SK-N-SH (cell line): Measurements from ENCODE around the gene AUP1. TPM values are rescaled to one million over a fixed set of nuclear protein-coding genes. Genes with fewer than 3 reads are reported as not detected.

Source experiments
- CTCF ChIA-PET: fragments of 300-600, 350-600 bp; formaldehyde crosslinking; extraction: SDS; loops from one replicate; lab custom pipeline; 2021; lab: Yijun Ruan, JAX
- POLR2A ChIA-PET: fragments of 350-600 bp; sonication (Branson Sonifier 250); formaldehyde crosslinking; extraction: SDS; loops from one replicate; lab custom pipeline; 2020; ENCODE audit warnings: antibody characterized with exemption, inconsistent platforms; lab: Yijun Ruan, JAX
- DNase-seq: peaks from one replicate; pipeline ENCODE4 v3.0.0; 2012
- H2AFZ ChIP-seq: fragments of 200-600 bp; sonication (generic); 2 replicates; pipeline ENCODE4 v1.8.1; 2016; ENCODE audit warnings: antibody characterized with exemption, mild to moderate bottlenecking, low read depth
- H3F3A ChIP-seq: fragments of 200-600 bp; sonication (generic); replicated peaks from 2 replicates; pipeline ENCODE3; 2016; ENCODE audit warnings: antibody characterized with exemption, mild to moderate bottlenecking; ENCODE audit not compliant: insufficient read depth
- H3K27ac ChIP-seq, 2 experiments: fragments of 200-500 bp in 1 of 2; fragments of 200-600 bp in 1 of 2; sonication (Bioruptor generic) in 1 of 2; sonication (generic), shearing (Covaris generic) in 1 of 2; 2 replicates each; pipeline versions ENCODE4 v1.5.1 to v1.6.1; 2014 to 2016; ENCODE audit warnings: low read depth in 2 of 2, inconsistent platforms in 1 of 2, low read length in 1 of 2, mild to moderate bottlenecking in 1 of 2, mixed read lengths in 1 of 2
- H3K27me3 ChIP-seq: fragments of 200-600 bp; sonication (generic), shearing (Covaris generic); 2 replicates; pipeline ENCODE4 v1.6.1; 2016; ENCODE audit warnings: mixed run types; ENCODE audit not compliant: insufficient read depth
- H3K36me3 ChIP-seq, 2 experiments: fragments of 200-500 bp in 1 of 2; fragments of 200-600 bp in 1 of 2; sonication (Bioruptor generic) in 1 of 2; sonication (generic) in 1 of 2; replicated peaks in 1 of 2; 2 replicates each; pipeline versions ENCODE3 to v1.5.1; 2014 to 2016; ENCODE audit warnings: low read length in 1 of 2, mild to moderate bottlenecking in 1 of 2; ENCODE audit not compliant: insufficient read depth in 2 of 2, control insufficient read depth in 1 of 2
- H3K4me1 ChIP-seq, 2 experiments: fragments of 200-500 bp in 1 of 2; fragments of 200-600 bp in 1 of 2; sonication (Bioruptor generic) in 1 of 2; sonication (generic), shearing (Covaris generic) in 1 of 2; 2 replicates each; pipeline versions ENCODE4 v1.5.1 to v1.6.1; 2014 to 2016; ENCODE audit warnings: low read depth in 1 of 2, low read length in 1 of 2, mixed run types in 1 of 2; ENCODE audit not compliant: insufficient read depth in 2 of 2, control insufficient read depth in 1 of 2
- H3K4me2 ChIP-seq: fragments of 200-600 bp; sonication (generic), shearing (Covaris generic); 2 replicates; pipeline ENCODE4 v1.6.1; 2017; ENCODE audit warnings: mixed run types
- H3K4me3 ChIP-seq, 2 experiments: fragments of 200-500 bp in 1 of 2; fragments of 200-600 bp in 1 of 2; sonication (Bioruptor generic) in 1 of 2; sonication (generic), shearing (Covaris generic) in 1 of 2; 2 replicates each; pipeline versions ENCODE4 v1.5.1 to v1.8.1; 2014 to 2016; ENCODE audit warnings: low read depth in 2 of 2, inconsistent platforms in 1 of 2, low read length in 1 of 2, mild to moderate bottlenecking in 1 of 2, mixed read lengths in 1 of 2, moderate library complexity in 1 of 2
- H3K79me2 ChIP-seq: fragments of 200-600 bp; sonication (generic); 2 replicates; pipeline ENCODE4 v1.8.1; 2017; ENCODE audit warnings: mild to moderate bottlenecking; ENCODE audit not compliant: insufficient read depth
- H3K9ac ChIP-seq: fragments of 200-600 bp; sonication (generic); 2 replicates; pipeline ENCODE4 v1.6.1; 2017; ENCODE audit warnings: mixed run types
- H3K9me2 ChIP-seq: fragments of 200-600 bp; sonication (generic); 2 replicates; pipeline ENCODE4 v1.6.1; 2017; ENCODE audit warnings: mixed run types
- H3K9me3 ChIP-seq: fragments of 200-600 bp; sonication (generic); 2 replicates; pipeline ENCODE4 v1.6.1; 2017; ENCODE audit warnings: mixed run types, mild to moderate bottlenecking, moderate library complexity
- H4K20me1 ChIP-seq: fragments of 200-600 bp; sonication (generic); 2 replicates; pipeline ENCODE4 v1.6.1; 2017; ENCODE audit warnings: mild to moderate bottlenecking, mixed run types; ENCODE audit not compliant: insufficient read depth
- ELF1 ChIP-seq: IDR thresholded peaks from 2 replicates; pipeline ENCODE4 v1.4.0; 2012
- EP300 ChIP-seq, 2 experiments: IDR thresholded peaks; 2 replicates each; pipeline versions ENCODE4 v1.4.0 to v1.6.1; 2012; ENCODE audit warnings: borderline replicate concordance in 1 of 2, low read depth in 1 of 2, low read length in 1 of 2
- FOSL2 ChIP-seq: IDR thresholded peaks from 2 replicates; pipeline ENCODE4 v1.4.0; 2012; ENCODE audit warnings: low read depth, mild to moderate bottlenecking, moderate library complexity, borderline replicate concordance
- FOXJ3 ChIP-seq: sonication (generic); formaldehyde crosslinking; IDR thresholded peaks from 2 replicates; pipeline ENCODE4 v1.5.1; 2020; ENCODE audit warnings: mild to moderate bottlenecking, missing genetic modification reagents
- GATA2 ChIP-seq: sonication (generic); formaldehyde crosslinking; IDR thresholded peaks from 2 replicates; pipeline ENCODE4 v1.5.0; 2020; ENCODE audit warnings: mild to moderate bottlenecking, missing genetic modification reagents
- JUND ChIP-seq: IDR thresholded peaks from 2 replicates; pipeline ENCODE4 v1.4.0; 2012
- NFIC ChIP-seq: IDR thresholded peaks from 2 replicates; pipeline ENCODE4 v1.4.0; 2012; ENCODE audit warnings: borderline replicate concordance
- NRF1 ChIP-seq: IDR thresholded peaks from 2 replicates; pipeline ENCODE4 v1.6.1; 2012; ENCODE audit warnings: low read depth, mild to moderate bottlenecking, low read length
- POLR2AphosphoS5 ChIP-seq: IDR thresholded peaks from 2 replicates; pipeline ENCODE4 v1.6.1; 2012; ENCODE audit warnings: low read depth, low read length
- RCOR1 ChIP-seq: fragments of 150-350 bp; IDR thresholded peaks from 2 replicates; pipeline ENCODE4 v1.6.1; 2017; ENCODE audit warnings: antibody characterized with exemption, low read length
- SMC3 ChIP-seq: IDR thresholded peaks from 2 replicates; pipeline ENCODE4 v1.6.1; 2012; ENCODE audit warnings: low read depth, low read length, improper control_type of control experiment
- TAF1 ChIP-seq: IDR thresholded peaks from 2 replicates; pipeline ENCODE4 v1.6.1; 2012; ENCODE audit warnings: low read depth, mild to moderate bottlenecking, low read length, moderate library complexity, borderline replicate concordance
- TEAD4 ChIP-seq: IDR thresholded peaks from 2 replicates; pipeline ENCODE4 v1.4.0; 2012; ENCODE audit warnings: mild to moderate bottlenecking, borderline replicate concordance; ENCODE audit not compliant: insufficient read depth
- YY1 ChIP-seq: IDR thresholded peaks from 2 replicates; pipeline ENCODE4 v1.4.0; 2012; ENCODE audit warnings: low read depth, mild to moderate bottlenecking
- WGBS: methylation state at CpG from one replicate; pipeline ENCODE4 v1.1.6; 2017; ENCODE audit warnings: low lambda C conversion rate; 5-methylcytosine and 5-hydroxymethylcytosine counted together
- polyA plus RNA-seq, 3 experiments: library from polyadenylated mRNA; depleted of rRNA; stranded (reverse); fragments of >200 nt; gene quantifications; 2 replicates each; pipeline ENCODE4 v1.2.3, GENCODE V29; 2012
- TF ChIP-seq, protein P1 (sequence below): IDR thresholded peaks from 2 replicates; pipeline ENCODE4; 2012
- TF ChIP-seq, protein P2 (sequence below): fragments of 150-350 bp; IDR thresholded peaks from 2 replicates; pipeline ENCODE4 v1.6.1; 2016; ENCODE audit warnings: mild to moderate bottlenecking, low read depth, low read length
- TF ChIP-seq, protein P3 (sequence below): IDR thresholded peaks from 2 replicates; pipeline ENCODE4 v1.4.0; 2012; ENCODE audit warnings: low read depth, borderline replicate concordance
- TF ChIP-seq, protein P4 (sequence below): fragments of 150-350 bp; IDR thresholded peaks from 2 replicates; pipeline ENCODE4 v1.6.1; 2017; ENCODE audit warnings: antibody characterized with exemption, low read length, low read depth, borderline replicate concordance
- TF ChIP-seq, protein P5 (sequence below): IDR thresholded peaks from 2 replicates; pipeline ENCODE4 v1.4.0; 2012; ENCODE audit warnings: low read depth

The AUP1 gene
- polyA plus RNA-seq, 1 of the 3 experiments (the other 2 are of a cell fraction) = 118 TPM

DNA sequence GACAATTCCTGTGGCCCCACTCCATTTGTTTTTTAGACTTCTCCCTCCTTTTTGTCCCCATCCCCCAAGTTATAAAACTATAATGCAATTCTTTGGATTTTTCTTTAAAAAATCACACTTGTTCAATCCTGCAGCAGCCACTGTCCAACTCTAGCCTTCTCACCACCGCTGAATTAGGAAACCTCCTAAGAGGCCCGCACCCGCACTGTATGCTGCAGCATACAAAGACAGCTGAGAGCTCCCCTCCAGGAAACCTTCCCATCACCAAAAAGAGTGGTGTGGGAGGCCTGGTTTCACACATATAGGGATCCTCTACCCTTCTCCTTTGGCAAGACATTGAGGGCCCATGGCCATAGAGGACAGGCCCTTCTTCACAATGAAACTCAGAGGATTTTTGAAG, 24.9 kb downstream of the AUP1 start:
- peaks cover 17% of the 10 kb centered on the region; the same call in 1 of the 2 replicates for H3K79me2 ChIP-seq
- WGBS = 97% methylated on average over 3 of the region's 3 CpGs
- peaks cover 19 to 45% of the 10 kb centered on the region in 2 experiments; a peak in 3 of 4 replicates for H3K4me1 ChIP-seq
- H3F3A ChIP-seq = peaks cover 23% of the 10 kb centered on the region
- no peaks in the 10 kb centered on the region for H4K20me1 ChIP-seq
- ChIA-PET POLR2A (interaction anchor here (0.5 to 1.0 kb wide), 2 partner anchors 10 to 82 kb away, joined by 3 to 6 read pairs; partner anchors contain the start of gene TLX2), CTCF (interaction anchor here (1.1 to 7.5 kb wide), 4 partner anchors 8 to 28 kb away, joined by 3 to 56 read pairs (median 7); partner anchors contain the start of genes CCDC142 and TTC31)
- H3K36me3 ChIP-seq = peaks cover 15 to 20% of the 10 kb centered on the region in 2 experiments
- no peaks in the 10 kb centered on the region for H3K27me3 ChIP-seq
- TF ChIP-seq, protein P1, sequence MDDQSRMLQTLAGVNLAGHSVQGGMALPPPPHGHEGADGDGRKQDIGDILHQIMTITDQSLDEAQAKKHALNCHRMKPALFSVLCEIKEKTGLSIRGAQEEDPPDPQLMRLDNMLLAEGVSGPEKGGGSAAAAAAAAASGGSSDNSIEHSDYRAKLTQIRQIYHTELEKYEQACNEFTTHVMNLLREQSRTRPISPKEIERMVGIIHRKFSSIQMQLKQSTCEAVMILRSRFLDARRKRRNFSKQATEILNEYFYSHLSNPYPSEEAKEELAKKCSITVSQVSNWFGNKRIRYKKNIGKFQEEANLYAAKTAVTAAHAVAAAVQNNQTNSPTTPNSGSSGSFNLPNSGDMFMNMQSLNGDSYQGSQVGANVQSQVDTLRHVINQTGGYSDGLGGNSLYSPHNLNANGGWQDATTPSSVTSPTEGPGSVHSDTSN = no peak
- TF ChIP-seq GATA2 (CRISPR knock-in tag) (no peak), POLR2AphosphoS5 (no peak), NFIC (no peak), FOXJ3 (CRISPR knock-in tag) (no peak), FOSL2 (no peak), RCOR1 (no peak), ELF1 (no peak), YY1 (no peak), TAF1 (no peak), SMC3 (no peak), EP300 (IDR thresholded peaks at IDR 0.05; ENCODE audit: borderline replicate concordance in 1 of 2, low read depth in 1 of 2, low read length in 1 of 2) (no peak), TEAD4 (no peak), NRF1 (no peak), JUND (no peak)
- TF ChIP-seq, protein P2, sequence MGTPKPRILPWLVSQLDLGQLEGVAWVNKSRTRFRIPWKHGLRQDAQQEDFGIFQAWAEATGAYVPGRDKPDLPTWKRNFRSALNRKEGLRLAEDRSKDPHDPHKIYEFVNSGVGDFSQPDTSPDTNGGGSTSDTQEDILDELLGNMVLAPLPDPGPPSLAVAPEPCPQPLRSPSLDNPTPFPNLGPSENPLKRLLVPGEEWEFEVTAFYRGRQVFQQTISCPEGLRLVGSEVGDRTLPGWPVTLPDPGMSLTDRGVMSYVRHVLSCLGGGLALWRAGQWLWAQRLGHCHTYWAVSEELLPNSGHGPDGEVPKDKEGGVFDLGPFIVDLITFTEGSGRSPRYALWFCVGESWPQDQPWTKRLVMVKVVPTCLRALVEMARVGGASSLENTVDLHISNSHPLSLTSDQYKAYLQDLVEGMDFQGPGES = no peak
- TF ChIP-seq, protein P3, sequence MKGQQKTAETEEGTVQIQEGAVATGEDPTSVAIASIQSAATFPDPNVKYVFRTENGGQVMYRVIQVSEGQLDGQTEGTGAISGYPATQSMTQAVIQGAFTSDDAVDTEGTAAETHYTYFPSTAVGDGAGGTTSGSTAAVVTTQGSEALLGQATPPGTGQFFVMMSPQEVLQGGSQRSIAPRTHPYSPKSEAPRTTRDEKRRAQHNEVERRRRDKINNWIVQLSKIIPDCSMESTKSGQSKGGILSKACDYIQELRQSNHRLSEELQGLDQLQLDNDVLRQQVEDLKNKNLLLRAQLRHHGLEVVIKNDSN = no peak
- TF ChIP-seq, protein P4, sequence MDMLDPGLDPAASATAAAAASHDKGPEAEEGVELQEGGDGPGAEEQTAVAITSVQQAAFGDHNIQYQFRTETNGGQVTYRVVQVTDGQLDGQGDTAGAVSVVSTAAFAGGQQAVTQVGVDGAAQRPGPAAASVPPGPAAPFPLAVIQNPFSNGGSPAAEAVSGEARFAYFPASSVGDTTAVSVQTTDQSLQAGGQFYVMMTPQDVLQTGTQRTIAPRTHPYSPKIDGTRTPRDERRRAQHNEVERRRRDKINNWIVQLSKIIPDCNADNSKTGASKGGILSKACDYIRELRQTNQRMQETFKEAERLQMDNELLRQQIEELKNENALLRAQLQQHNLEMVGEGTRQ = no peak
- TF ChIP-seq, protein P5, sequence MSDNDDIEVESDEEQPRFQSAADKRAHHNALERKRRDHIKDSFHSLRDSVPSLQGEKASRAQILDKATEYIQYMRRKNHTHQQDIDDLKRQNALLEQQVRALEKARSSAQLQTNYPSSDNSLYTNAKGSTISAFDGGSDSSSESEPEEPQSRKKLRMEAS = no peak
- no peak for DNase-seq
- no peak overlapping the region for H3K4me2 ChIP-seq
- H3K9ac ChIP-seq = no peak overlapping the region
- H3K4me3 ChIP-seq = no peak overlapping the region
- no peaks in the 10 kb centered on the region for H3K9me2 ChIP-seq
- no peaks in the 10 kb centered on the region for H3K9me3 ChIP-seq
- H2AFZ ChIP-seq = no peak overlapping the region
- H3K27ac ChIP-seq = no peak overlapping the region
